HG03064 (cell line): ENCODE data around the gene ZBTB20.
"Not testable (repeated sequence)": the region's sequence is repeated elsewhere in the genome, so short reads cannot be mapped to it uniquely, and the experiment has no call there.

Experiments
- ATAC-seq: cut with Tn5 transposase; IDR thresholded peaks from one replicate; pipeline ENCODE4 v1.9.1; 2021; ENCODE audit warnings: low read depth; ENCODE audit not compliant: unreplicated experiment

Gene ZBTB20

DNA sequence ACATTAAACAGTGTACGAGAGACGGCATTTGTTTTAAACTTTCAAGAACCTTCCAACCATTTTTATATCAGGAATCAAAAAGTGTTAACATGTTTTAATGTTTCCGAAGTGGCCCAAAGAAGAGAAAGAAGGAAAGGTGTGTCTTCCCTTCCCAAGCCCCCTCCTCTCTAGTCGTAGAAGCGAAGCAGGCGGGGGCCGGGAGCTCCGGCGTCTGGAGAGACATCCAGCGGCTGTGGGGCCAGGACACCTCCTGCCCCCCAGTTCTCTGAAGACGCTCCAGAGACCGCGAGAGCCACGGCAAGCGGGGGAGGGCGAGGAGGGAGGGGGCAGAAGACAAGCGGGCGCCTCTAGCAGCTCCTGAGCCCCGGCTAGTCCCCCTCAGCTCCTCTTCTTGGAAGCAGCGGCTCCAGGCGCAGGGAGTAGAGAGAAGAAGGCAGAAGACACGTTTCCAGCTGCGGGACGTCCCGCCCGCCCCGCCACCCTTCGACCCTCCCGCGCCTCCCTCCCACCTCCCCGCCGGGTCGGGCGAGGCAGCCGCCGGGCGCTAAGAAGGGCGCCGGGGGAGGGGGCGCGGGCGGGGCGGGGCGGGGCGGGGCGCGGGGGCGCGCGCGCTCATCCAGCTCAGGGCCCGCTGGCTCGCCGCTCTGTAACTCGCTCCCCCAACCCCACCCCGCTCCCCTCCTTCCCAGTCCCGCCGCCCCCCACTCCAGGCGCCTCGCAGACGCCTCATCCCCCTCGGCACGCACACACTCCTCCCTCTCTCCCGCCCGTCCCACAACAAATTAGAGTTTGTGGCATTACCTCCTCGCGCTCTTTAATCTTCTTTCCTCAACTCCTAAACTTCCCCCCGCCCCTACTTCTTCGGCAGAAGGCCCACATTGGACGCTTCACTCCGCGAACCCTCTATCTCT, at the start of gene ZBTB20:
Gene ZBTB20, minus strand, starts transcription at position 871 of the 911 bp plus-strand sequence.
- ATAC-seq, result peak; percentile 29

- no peak for ATAC-seq
Measured at GRCh38 chr3:115194476-115194875, 47.4 kb upstream of the ZBTB20 start.

- ATAC-seq, result no peak
Measured at GRCh38 chr3:115190747-115191146, 43.7 kb upstream of the ZBTB20 start.

DNA sequence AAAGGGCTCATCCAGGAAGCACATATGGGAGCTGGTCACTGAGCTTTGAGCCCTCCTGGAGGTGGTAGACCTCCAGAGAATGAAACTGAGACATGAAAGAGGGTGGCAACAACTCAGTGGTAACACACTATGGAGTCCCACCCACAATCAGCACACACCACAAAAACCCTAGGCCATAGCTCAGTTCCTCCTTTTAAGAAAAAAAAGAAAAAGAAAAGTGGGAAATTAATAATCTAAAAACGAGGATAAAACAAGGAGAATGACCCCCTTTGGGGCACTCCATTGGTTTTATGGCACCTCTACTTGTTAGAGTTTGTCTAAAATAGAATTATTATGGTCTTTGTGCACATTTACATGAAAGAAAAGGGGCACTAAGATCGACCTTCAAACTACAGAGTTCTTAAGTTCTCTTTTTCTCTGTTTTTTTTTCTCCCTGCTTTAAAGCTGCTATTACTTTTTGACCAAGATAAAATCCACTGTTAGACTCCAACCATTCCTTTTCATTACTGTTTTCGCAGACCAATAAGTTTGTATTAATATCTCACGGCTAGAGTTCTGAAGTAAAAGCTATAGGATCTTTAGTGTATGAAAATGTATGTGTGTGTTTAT, 40.2 kb upstream of the ZBTB20 start:
- peak; percentile 100 for ATAC-seq

GRCh38 chr3:115186351-115187148, 39.5 kb upstream of the ZBTB20 start:
- ATAC-seq, result peak; percentile 37

DNA sequence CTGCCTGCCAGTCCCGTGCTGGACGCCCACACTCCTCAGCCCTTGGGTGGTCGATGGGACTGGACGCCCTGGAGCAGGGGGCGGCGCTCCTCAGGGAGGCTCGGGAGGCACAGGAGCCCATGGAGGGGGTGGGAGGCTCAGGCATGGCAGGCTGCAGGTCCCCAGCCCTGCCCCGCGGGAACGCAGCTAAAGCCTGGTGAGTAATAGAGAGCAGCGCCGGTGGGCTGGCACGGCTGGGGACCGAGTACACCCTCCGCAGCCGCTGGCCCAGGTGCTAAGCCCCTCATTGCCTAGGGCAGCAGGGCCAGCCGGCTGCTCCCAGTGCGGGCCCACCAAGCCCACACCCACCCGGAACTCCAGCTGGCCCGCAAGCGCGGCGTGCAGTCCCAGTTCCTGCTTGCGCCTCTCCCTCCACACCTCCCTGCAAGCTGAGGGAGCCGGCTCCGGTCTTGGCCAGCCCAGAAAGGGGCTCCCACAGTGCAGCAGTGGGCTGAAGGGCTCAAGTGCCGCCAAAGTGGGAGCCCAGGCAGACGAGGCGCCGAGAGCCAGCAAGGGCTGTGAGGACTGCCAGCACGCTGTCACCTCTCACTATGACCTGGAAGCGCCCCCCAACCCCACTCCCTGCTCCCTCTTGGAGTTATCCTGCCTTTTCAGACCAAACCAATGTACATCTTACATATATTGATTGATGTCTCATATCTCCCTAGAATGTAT, 37.9 kb upstream of the ZBTB20 start:
- ATAC-seq, result not testable (repeated sequence)

DNA sequence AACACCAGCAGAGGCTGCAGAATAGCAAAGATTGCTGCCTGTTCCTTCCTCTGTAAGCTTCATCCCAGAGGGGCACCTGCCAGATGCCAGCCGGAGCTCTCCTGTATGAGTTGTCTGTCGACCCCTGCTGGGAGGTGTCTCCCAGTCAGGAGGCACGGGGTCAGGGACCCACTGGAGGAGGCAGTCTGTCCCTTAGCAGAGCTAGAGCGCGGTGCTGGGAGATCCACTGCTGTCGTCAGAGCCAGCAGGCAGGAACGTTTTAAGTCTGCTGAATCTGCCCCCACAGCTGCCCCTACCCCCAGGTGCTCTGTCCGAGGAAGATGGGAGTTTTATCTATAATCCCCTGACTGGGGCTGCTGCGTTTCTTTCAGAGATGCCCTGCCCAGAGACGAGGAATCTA, 31.8 kb upstream of the ZBTB20 start:
- ATAC-seq, result not testable (repeated sequence)

DNA sequence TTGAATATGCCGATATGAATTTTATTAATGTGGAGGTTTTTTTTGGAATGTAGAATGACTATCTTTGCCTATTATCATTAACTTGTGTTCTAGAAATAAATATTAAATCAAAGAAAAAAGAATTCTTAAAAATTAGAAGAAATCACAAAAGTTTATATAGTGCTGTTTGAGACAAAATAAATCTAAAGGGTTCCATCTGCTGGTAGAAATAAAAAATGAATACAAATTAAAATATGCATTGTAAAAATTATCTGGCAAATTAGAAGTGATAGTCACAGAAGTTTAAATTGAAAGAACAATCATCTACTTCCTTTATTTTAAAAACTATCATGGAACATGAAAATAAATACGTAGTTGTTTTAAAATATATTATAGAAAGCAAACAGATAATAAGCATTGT, 22.7 kb upstream of the ZBTB20 start:
- ATAC-seq, result no peak

DNA sequence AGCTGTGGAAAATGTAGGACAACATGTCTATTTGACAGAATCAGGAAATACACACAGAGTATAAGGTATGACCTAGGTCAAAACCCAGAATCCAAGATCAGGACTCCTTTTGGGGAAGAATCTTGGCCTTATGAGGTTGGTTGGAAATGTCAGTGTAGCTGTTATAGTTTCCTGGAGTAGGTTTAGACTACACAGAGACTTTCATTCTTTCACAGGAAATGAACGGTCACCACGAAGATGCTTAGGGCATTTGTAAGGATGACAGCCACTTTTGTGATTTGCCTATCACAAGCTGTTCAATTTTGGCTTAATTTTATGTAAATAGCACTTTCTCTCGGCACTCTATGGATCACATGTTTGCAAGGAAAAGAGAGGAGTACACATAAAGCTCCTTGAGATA, 18.6 kb upstream of the ZBTB20 start:
- no peak for ATAC-seq

DNA sequence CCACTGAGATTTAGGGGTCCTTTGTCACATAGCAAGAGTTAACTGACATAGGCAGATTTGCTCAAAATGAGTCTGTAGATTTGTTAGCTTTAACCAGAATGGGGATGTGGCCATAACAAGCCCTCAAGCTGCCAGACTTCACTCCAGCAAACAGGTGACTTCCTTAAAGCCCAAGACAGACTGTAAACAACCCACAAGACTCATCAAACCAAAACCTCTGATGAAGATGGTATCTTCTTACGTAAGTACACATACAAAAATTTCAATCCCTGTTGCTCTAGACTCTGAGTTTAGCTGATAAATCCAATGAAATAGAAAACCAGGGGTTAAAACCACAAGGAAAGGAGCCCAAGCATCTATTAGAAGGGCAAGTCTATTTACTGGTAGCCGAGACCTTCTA, 18.2 kb upstream of the ZBTB20 start:
- no peak for ATAC-seq

GRCh38 chr3:115164374-115165221, 17.5 kb upstream of the ZBTB20 start:
- no peak for ATAC-seq

GRCh38 chr3:115162759-115163158, 15.7 kb upstream of the ZBTB20 start:
- ATAC-seq, result no peak

- ATAC-seq, result no peak
Measured at GRCh38 chr3:115161866-115162265, 14.8 kb upstream of the ZBTB20 start.

- ATAC-seq, result no peak
Measured at GRCh38 chr3:115161168-115161834, 14.2 kb upstream of the ZBTB20 start.

GRCh38 chr3:115160295-115160694, 13.2 kb upstream of the ZBTB20 start:
- peak; percentile 100 for ATAC-seq

DNA sequence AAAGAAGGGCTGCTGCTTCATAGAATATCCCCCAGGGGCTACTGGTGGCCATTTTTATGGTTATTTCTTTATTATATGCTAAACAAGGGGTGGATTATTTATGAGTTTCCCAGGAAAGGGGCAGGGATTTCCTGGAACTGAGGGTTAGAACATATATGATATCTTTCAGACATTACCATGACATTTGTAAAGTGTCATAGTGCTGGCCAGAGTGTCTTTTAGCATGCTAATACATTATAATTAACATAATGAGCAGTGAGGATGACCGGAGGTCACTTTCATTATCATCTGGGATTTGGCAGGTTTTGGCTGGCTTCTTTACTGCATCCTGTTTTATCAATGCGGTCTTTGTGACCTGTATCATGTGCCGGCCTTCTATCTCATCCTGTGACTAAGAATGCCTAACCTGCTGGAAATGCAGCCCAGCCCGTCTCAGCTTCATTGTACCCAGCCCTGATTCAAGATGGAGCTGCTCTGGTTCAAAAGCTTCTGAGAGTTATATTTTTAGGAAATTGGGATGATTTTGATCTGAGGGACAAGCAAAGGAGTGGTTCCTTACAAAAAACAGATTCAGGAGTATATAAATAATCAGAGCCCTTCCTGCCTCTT, 9.1 kb upstream of the ZBTB20 start:
- no peak for ATAC-seq

GRCh38 chr3:115154611-115155010, 7.5 kb upstream of the ZBTB20 start:
- ATAC-seq, result no peak

DNA sequence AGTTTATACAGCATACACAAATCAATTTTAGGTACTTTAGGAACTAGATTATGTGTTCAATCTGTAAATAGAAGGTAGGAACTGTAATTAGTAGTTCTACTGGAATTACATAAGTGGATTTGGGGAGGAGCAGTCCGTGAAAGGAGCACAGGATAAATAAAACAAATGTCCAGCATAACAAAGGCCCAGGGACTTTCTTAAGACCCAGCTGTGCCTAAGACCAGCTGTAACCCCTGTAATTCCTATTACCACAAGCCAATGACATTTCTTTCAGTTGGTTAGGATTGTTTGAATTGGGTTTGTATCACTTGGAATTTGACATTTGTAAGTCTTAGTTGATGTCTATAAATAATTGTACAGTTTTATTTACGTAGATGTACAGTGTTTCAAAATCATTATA, 4.8 kb upstream of the ZBTB20 start:
- no peak for ATAC-seq
